NCI-H1930 (cell line): ENCODE data around the gene RXFP1.

Experiments used
- DNase-seq, 2 experiments: peaks; one replicate each; lab custom pipeline; 2025; lab: John Stamatoyannopoulos, UW

The RXFP1 gene

DNA sequence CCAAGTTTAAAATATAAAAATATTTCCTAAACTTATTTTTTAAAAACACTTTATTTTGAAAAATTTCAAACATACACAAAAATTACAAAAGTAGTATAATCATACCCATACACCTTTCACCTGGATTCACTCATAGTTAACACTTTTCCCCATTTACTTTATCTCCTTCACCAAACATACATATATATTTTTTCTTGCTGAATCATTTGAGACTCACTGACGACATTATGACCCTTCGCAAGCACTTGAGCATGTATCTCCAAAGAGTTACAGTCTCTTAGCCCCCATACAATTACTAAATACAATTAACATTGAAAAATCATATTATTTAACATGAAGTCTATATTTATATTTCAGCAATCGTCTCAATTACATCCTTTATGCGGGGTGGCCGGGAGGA lies 19.8 kb downstream of the RXFP1 start:
- DNase-seq, result no peak

DNA sequence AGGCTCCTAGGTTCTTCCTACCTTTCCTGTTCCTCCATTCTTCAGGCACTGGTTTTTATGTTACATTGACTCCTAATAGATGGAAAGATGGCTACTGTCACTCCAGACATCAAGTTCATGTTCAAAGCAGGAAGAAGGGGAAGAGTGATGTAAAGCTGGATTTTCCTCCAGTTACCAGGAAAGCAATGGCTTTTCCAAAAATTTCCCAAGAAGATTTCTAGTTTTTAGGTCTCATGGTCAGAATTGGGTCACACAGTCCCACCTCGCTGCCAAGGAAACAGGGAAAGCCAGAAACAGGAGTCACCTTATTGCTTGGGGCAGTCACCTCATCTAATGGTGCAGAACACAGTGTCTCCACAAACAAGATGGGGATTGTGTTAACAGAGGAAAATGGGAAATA lies 21.5 kb downstream of the RXFP1 start:
- no peak for DNase-seq

- DNase-seq, result no peak
These were observed 22.5 kb downstream of the RXFP1 start for GRCh38 chr4:158544141-158544540.

- no peak for DNase-seq
These were observed 31.7 kb downstream of the RXFP1 start for GRCh38 chr4:158553364-158553763.

DNA sequence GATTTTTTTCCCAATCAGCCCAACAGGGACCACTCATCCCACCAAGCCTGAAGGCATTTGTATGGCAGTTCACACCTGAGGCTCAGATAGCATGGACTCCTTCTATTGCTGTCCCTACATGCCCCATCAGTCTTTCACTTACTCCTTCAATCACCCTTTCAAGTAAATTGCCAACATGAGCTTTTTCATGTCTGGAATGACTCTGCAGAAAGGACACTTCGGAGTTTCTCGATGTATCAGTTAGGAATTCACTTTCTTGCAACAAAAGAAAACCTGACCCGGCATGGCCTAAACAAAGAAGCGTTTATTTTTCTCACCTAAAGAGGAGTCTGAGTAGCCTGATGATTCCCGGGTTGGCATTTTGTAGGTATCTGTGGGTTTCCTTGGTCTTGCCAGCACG lies 38.6 kb downstream of the RXFP1 start:
- DNase-seq, result no peak

GRCh38 chr4:158566860-158567259 lies 45.2 kb downstream of the RXFP1 start:
- DNase-seq, result no peak

DNA sequence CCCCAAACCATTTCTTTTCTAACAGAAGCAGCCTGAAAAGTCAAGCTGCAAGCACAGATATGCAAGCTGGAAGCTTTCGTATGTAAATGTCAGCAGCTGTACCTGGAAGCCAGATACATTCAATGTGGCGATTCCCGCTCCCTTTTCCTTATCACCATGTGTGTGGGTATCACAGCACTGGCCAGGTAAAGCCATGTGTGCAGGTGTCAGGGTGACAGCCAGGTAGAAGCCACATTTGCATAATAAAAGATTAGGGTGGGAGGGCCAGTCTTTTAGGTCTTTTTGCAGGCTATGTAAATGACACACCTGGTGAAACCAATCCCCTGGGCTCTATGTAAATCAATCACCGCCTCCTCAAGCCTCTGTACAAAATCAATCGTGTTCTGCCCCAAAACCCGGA lies 50.1 kb downstream of the RXFP1 start:
- DNase-seq, result no peak

- no peak for DNase-seq
These were observed 50.9 kb downstream of the RXFP1 start for GRCh38 chr4:158572608-158573007.

DNA sequence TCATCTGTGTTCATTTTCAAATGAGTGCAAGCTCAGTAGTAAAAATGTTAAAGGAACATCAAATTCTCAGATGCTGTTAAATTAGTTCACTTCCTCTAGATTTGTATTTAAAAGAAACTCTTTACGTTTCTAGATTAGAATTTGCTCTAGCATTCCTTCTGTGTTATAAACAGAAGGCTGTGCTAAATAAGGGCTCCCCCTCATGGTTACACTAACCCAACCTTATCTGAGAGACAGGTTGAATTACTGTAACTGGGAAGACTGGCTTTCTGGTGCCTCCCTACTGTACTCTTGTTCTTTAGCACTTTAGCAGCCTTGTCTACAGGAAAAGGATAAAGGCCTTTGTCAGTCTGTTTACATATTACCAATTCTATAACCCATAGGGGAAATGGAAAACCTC lies 56.8 kb downstream of the RXFP1 start:
- no peak for DNase-seq

- no peak for DNase-seq
These were observed 58.4 kb downstream of the RXFP1 start for GRCh38 chr4:158580064-158580463.

DNA sequence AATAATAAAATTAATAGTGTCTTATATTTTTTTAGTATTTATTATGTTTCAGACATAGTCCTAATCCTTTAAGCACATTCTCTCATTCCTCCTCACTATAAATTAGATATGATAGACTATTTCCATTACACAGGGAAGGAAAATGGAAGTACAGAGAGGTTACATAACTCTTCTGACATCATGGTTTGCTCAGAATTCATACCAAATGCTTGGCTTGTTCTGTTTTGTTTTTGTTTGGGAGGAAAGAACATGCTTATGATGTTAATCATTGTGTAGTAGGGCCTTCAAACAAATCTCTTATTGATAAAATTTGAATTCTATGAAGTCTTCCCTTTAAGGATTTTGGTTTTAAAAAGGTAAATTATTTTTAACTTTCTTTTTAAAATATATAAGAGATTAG lies 59.5 kb downstream of the RXFP1 start:
- no peak for DNase-seq

GRCh38 chr4:158586881-158587280 lies 65.2 kb downstream of the RXFP1 start:
- no peak for DNase-seq

DNA sequence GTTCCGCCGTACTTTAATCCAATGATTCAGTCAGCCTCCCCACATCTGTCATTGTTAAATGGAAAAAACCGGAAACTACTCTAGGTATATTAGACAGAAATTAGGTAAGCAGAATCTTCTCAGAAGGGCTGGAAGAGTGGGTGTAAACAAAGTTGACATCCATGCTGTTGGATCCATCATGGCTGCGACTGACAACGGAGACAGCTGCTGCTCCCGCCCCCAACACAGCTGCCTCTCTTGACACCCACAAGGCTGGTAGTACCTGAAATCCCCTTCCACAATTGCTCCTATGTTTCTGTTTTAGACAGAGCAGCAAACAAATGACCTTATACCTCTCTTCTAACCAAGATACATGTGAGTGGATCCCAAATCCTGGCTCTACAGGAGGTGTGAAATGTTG lies 66.6 kb downstream of the RXFP1 start:
- no peak for DNase-seq

DNA sequence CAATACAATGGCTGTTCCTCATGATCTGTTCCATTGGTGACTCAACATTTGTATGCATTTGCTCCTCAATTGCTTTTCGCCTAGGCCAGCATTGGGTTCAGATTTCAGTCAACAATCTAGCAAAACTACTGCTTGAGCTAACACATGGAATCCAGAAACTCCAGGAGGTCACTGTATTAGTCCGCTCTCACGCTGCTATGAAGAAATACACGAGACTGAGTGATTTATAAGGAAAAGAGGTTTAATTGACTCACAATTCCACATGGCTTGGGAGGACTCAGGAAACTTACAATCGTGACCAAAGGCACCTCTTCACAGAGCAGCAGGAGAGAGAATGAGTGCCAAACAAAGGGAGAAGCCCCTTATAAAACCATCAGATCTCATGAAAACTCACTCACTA lies 67.1 kb downstream of the RXFP1 start:
- DNase-seq, result no peak

DNA sequence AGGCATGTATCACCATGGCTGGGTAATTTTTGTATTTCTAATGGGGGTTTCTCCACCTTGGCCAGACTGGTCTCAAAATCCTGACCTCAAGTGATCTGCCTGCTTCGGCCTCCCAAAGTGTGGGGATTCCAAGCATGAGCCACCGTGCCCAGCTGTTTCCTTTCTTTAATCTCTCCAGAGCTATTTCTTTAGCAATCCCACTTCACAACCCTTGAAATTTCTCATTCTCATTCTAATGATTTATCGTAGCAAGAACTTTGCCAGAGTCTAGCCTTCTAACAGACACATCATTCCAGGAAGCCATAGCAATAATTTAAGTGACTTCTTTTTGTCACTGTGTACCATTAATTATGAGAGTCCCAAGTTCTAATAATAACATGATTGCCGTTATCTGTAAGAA lies 68.6 kb downstream of the RXFP1 start:
- DNase-seq, result no peak

- DNase-seq, result no peak
These were observed 69.1 kb downstream of the RXFP1 start for GRCh38 chr4:158590824-158591223.

DNA sequence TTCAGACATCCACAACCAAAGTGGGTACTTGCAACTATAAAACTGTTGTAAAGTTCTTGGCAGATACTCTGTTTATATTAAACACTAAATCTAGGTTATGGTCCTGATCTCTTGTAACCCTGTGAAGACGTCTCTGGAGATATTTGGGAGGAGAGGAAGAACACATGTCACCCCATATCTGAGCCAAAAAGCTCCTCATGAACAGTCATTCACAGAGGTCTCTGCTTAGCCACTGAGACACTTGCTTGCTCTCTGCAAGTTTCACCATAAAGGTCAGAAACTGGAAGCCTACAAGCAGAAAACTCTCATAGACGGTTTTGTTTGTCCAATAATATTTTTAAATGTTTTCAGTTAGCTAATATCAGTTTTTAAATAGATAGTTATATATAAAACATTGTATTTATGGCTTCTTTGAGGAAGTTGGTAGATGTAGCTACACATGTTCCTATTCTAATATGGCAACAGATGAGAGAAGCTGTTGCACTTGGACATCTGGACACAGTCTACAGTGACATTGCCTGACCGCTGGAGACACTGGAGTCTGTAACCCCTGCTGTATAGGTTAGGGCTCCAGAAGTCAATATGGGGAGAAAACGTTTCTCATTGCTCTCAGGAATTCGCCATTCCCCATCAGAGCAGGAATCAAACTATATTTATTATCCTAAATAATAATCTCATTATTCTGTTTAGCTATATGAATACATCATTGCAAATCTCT lies 76.4 kb downstream of the RXFP1 start:
- no peak for DNase-seq

GRCh38 chr4:158599150-158599549 lies 77.5 kb downstream of the RXFP1 start:
- DNase-seq, result no peak

- no peak for DNase-seq
These were observed 78.2 kb downstream of the RXFP1 start for GRCh38 chr4:158599765-158600498.

DNA sequence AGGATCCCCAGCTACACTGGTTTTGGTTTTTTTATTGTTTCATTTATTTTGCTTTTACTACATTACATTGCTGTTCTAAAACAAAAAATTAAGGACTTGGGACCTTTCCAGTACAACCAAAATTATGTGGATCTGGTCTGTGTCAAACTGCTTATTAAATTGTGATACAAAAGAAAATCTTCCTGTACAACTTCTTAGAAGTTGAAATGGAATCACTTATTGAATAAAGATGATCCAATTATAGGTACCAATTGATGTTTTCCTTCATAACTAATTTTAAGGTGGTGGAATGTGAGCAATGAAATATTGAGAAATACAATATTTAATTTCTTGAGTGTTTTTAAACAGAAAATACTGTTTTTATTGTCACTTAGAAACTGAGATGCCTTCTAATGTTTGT lies 82.7 kb downstream of the RXFP1 start:
- no peak for DNase-seq

DNA sequence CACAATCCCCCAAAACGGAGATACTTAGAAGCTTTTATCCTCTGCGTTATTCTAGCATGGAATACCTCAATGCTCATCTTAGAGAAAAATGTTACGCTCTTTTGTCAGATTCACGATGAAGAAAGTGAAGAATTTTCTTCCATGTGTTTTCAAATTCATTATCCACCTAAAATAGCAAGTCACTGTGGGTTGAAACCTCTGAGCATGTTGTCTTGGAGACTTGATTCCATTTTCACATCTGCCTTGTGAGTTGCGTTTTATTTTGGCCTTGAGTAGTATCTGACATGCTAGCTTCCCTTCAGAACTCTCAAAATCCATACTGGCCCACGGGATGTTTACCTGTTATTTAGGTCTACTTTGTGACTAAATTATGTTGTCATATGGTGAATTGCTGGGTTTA lies 83.7 kb downstream of the RXFP1 start:
- DNase-seq, result no peak

DNA sequence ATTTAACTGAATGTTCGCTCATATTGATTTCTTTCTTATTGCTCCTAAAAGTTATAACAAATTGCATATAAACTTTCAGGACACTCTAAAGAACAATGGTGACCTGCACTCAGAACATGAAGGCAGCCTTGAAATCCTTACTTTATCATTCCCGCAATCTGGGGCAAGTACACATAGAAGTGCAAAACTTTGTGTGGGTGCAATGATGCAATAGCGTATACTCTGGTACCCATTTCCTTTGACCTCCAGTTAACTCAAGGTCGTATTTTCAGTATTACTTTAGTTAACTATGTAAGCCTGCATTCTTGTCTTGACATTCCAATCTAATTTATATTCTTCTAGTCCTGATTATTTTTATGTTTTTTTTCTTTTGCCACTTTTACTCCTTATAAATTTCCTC lies 85.3 kb downstream of the RXFP1 start:
- DNase-seq, result no peak

GRCh38 chr4:158609116-158609515 lies 87.4 kb downstream of the RXFP1 start:
- no peak for DNase-seq

- DNase-seq, result no peak
These were observed 89.1 kb downstream of the RXFP1 start for GRCh38 chr4:158610790-158611189.
